Measurements from ENCODE around the gene PDCL3. TPM values are rescaled to one million over a fixed set of nuclear protein-coding genes. Genes with fewer than 3 reads are reported as not detected.
A peak's percentile ranks its signal among the peaks of the same experiment; 100 is the strongest.

PDCL3 gene
- total RNA-seq, 4 donors from 2014 or later = 6.6 to 13.3 (median 10.7) TPM

DNA sequence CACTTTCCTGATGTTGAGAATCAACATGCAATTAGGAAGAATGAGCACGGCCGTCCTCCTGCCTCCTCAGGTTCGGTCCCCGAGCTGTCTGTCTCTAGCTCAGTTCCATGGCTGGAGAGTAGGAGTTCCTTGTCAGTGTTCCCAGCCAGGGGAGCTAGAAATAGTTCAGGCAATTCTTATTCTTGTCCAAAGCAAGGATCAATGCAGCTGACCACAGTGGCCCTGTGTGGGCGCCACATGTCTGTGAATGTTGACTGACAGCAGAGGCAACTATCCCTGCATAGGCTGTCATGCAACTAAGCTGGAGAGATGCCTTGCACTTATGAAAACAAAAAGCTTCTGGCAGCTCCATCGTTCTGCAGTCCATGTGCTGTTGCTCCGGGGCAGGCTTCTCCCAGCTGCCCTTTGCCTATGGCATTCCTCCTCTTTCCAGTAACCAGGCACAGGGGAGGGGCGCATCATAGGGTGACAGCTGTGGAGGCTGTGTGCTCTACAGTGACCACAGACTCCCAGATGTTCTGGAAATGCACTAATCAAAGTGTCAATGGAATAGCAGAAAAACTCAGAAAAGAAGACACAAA is 58.7 kb downstream of the PDCL3 start:
- Histone ChIP-seq H3K27me3 (no peaks in the 10 kb centered on the region), H3K27ac (no peak overlapping the region), H3K4me1 (peaks cover 8 to 18% of the 10 kb centered on the region in 2 donors), H3K4me3 (replicated peaks in 1 of 3) (no peak overlapping the region), H3K9me3 (no peaks in the 10 kb centered on the region), H3K36me3 (no peaks in the 10 kb centered on the region)
- no peak for TF ChIP-seq POLR2A (IDR thresholded peaks at IDR 0.05)
- TF ChIP-seq, protein P1, sequence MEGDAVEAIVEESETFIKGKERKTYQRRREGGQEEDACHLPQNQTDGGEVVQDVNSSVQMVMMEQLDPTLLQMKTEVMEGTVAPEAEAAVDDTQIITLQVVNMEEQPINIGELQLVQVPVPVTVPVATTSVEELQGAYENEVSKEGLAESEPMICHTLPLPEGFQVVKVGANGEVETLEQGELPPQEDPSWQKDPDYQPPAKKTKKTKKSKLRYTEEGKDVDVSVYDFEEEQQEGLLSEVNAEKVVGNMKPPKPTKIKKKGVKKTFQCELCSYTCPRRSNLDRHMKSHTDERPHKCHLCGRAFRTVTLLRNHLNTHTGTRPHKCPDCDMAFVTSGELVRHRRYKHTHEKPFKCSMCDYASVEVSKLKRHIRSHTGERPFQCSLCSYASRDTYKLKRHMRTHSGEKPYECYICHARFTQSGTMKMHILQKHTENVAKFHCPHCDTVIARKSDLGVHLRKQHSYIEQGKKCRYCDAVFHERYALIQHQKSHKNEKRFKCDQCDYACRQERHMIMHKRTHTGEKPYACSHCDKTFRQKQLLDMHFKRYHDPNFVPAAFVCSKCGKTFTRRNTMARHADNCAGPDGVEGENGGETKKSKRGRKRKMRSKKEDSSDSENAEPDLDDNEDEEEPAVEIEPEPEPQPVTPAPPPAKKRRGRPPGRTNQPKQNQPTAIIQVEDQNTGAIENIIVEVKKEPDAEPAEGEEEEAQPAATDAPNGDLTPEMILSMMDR (IDR thresholded peaks at IDR 0.05) = no peak
- no peak for DNase-seq
- intact Hi-C loops (cut with DNase I) = no loop called here
- WGBS, 2 donors = 86 to 92% methylated on average over 8 of the region's 8 CpGs

DNA sequence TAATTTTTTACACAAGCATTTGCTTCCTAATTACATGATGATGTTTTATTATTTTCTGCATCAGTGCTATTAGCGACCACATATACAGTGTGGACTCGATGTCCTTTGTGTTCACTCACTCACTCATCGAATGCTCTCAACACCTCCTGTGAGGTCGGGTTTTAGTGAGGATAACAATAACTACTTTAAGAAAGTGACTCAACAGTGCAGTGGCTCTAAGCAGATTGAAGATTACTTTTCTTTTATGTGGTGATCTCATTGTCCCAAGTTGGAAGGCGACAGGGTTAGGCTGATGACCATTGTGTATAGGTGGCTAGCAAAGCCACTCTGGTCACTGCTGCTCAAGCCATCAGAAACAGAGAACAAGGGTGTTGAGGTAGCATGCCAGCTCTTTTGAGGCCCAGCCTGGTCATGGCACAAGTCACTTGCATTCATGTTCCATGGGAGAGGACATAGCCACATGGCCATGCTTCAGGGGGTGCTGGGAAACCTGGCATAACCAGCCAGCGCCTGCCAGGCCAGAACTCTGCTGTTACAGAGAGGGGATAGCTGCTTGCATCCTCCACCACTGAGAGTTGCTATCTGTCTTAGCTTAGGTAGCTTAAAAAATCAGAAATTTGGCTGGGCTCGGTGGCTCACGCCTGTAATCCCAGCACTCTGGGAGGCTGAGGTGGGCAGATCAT is 60.4 kb downstream of the PDCL3 start:
- DNase-seq = no peak
- H3K27ac ChIP-seq = no peak overlapping the region
- H3K36me3 ChIP-seq = no peaks in the 10 kb centered on the region
- H3K4me1 ChIP-seq = peaks cover 8 to 18% of the 10 kb centered on the region in 2 donors
- H3K27me3 ChIP-seq = no peaks in the 10 kb centered on the region
- no peaks in the 10 kb centered on the region for H3K9me3 ChIP-seq
- intact Hi-C loops (cut with DNase I) = no loop called here
- H3K4me3 ChIP-seq (replicated peaks in 1 of 3) = no peak overlapping the region
- TF ChIP-seq, protein P1 (IDR thresholded peaks at IDR 0.05) = no peak
- no peak for TF ChIP-seq POLR2A (IDR thresholded peaks at IDR 0.05)
- 95 to 96% methylated on average over 8 of the region's 8 CpGs for WGBS, 2 donors

DNA sequence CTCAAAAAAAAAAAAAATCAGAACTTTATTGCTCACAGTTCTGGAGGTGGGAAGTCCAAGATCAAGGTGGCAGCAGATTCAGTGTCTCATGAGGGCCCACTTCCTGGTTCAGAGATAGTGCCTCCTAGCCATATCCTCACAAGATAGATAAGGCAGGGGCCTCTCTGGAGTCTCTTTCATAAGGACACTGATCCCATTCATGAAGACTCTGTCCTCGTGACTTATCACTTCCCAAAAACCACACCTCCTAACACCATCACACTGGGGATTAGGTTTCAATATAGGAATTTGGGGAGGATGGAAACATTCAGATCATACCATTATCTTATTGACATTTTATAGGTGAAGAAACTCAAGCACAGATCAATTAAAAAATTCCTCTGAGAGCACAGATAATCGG is 61.1 kb downstream of the PDCL3 start:
- H3K4me1 ChIP-seq = peaks cover 8 to 18% of the 10 kb centered on the region in 2 donors
- no peaks in the 10 kb centered on the region for H3K9me3 ChIP-seq
- H3K4me3 ChIP-seq (replicated peaks in 1 of 3) = no peak overlapping the region
- WGBS, 2 donors = 90 to 92% methylated on average over 2 of the region's 2 CpGs
- no peaks in the 10 kb centered on the region for H3K36me3 ChIP-seq
- DNase-seq = no peak
- no peaks in the 10 kb centered on the region for H3K27me3 ChIP-seq
- intact Hi-C loops (cut with DNase I) = no loop called here
- H3K27ac ChIP-seq = no peak overlapping the region
- TF ChIP-seq, protein P1 (IDR thresholded peaks at IDR 0.05) = no peak
- TF ChIP-seq POLR2A (IDR thresholded peaks at IDR 0.05) = no peak

DNA sequence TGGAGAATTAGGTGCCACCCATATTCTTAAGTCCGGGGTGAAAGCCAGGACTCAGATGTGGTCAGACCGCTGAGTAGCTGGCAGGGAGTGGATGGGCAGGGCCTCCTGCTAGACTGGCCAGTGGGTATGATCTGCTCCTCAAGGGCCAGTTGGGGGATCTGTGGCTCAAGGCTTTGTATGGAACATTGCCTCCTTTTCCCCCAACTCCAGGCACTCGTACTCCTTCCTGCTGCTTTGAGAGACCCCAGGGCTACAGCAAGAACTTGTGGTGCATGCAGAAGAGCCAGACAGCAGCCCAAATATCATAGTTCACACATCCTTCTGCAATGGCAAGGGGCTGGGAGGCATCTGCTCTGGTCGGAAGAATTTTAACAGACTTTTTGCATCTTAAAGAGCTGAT is 61.7 kb downstream of the PDCL3 start:
- peak; percentile 28 to 29 for DNase-seq
- no peak for TF ChIP-seq POLR2A (IDR thresholded peaks at IDR 0.05)
- TF ChIP-seq, protein P1 (IDR thresholded peaks at IDR 0.05) = no peak
- H3K4me1 ChIP-seq = peaks cover 8 to 18% of the 10 kb centered on the region in 2 donors
- WGBS, 2 donors = 76 to 87% methylated on average over 4 of the region's 4 CpGs
- H3K36me3 ChIP-seq = no peaks in the 10 kb centered on the region
- H3K9me3 ChIP-seq = no peaks in the 10 kb centered on the region
- no peak overlapping the region for H3K4me3 ChIP-seq (replicated peaks in 1 of 3)
- intact Hi-C loops (cut with DNase I) = no loop called here
- no peaks in the 10 kb centered on the region for H3K27me3 ChIP-seq
- H3K27ac ChIP-seq = no peak overlapping the region

DNA sequence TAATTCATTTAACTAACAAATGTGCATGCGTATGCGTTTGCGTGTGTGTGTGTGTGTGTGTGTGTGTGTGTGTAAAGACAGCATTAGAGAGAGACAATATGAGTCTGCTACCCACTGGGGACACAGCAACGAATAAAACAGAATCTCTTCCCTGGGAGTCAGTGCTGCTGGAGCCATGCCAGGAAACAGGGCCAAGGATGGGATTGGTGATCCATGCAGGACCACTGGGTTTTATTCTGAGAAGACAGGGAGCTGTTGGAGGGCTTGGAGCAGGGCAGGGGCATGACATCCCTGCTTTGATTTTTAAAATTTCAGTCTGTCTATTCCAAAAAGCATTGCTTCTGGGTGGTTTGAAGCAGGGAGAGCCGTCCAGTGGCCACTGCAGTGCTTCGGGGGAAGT is 62.9 kb downstream of the PDCL3 start:
- H3K4me3 ChIP-seq (replicated peaks in 1 of 3) = no peak overlapping the region
- no peak for TF ChIP-seq POLR2A (IDR thresholded peaks at IDR 0.05)
- no peak overlapping the region for H3K27ac ChIP-seq
- 48 to 58% methylated on average over 6 of the region's 6 CpGs for WGBS, 2 donors
- peak; percentile 79 to 86 for DNase-seq
- peaks cover 4 to 8% of the 10 kb centered on the region in 2 donors for H3K4me1 ChIP-seq
- intact Hi-C loops (cut with DNase I) = no loop called here
- no peaks in the 10 kb centered on the region for H3K36me3 ChIP-seq
- H3K9me3 ChIP-seq = no peaks in the 10 kb centered on the region
- H3K27me3 ChIP-seq = no peaks in the 10 kb centered on the region

Small RNA genes within 50 kb of the gene (small RNA-seq; reads per million reads assigned to genes)
- not detected for gene HMGN2P22

Other genes with a start within 250 kb of the PDCL3 start
- gene LONRF2, start 240.5 kb upstream of the PDCL3 start, total RNA-seq = 10 to 100 TPM in 3 of 4 donors, 1 to 10 TPM in 1; 7.0 to 32.0 (median 17.1) TPM
- gene CHST10, start 145.3 kb upstream of the PDCL3 start, total RNA-seq = 10 to 100 TPM; 12.9 to 18.3 (median 14.5) TPM
- not detected for gene NMS, start 92.5 kb upstream of the PDCL3 start, total RNA-seq